ENCODE measurements around the gene SSBP2. TPM values are rescaled to one million over a fixed set of nuclear protein-coding genes. Genes with fewer than 3 reads are reported as not detected.
"Not testable (repeated sequence)": the region's sequence is repeated elsewhere in the genome, so short reads cannot be mapped to it uniquely, and the experiment has no call there.

SSBP2 gene
- total RNA-seq, 1 donor from 2014 or later, result 149 TPM

- TF ChIP-seq CTCF (IDR thresholded peaks at IDR 0.05; ENCODE audit: unreplicated experiment), result no peak
- peaks cover 21% of the 10 kb centered on the region for H3K4me1 Mint-ChIP-seq (ENCODE audit: unreplicated experiment)
- no peak for DNase-seq (ENCODE audit: low spot score)
- H3K9me3 Mint-ChIP-seq (ENCODE audit: unreplicated experiment), result peaks cover 11% of the 10 kb centered on the region
- peaks cover 3% of the 10 kb centered on the region for H3K27me3 Mint-ChIP-seq (ENCODE audit: unreplicated experiment)
- peaks cover 12% of the 10 kb centered on the region for H3K36me3 Mint-ChIP-seq (ENCODE audit: low read depth, unreplicated experiment)
- no peak overlapping the region for H3K4me3 Mint-ChIP-seq (ENCODE audit: unreplicated experiment)
- peak overlapping the region; percentile 61 for H3K27ac Mint-ChIP-seq (ENCODE audit: unreplicated experiment)
These were observed 149.0 kb downstream of the SSBP2 start for GRCh38 chr5:81601919-81602318.

GRCh38 chr5:81592085-81592484 lies 158.8 kb downstream of the SSBP2 start:
- H3K27ac Mint-ChIP-seq (ENCODE audit: unreplicated experiment); H3K27me3 Mint-ChIP-seq (ENCODE audit: unreplicated experiment); DNase-seq (ENCODE audit: low spot score); H3K4me3 Mint-ChIP-seq (ENCODE audit: unreplicated experiment); H3K9me3 Mint-ChIP-seq (ENCODE audit: unreplicated experiment): not testable (repeated sequence)
- Mint-ChIP-seq H3K4me1 (ENCODE audit: unreplicated experiment) (peaks cover 19% of the 10 kb centered on the region), H3K36me3 (ENCODE audit: low read depth, unreplicated experiment) (peaks cover 28% of the 10 kb centered on the region)

- H3K4me3 Mint-ChIP-seq (ENCODE audit: unreplicated experiment), result no peak overlapping the region
- TF ChIP-seq CTCF (IDR thresholded peaks at IDR 0.05; ENCODE audit: unreplicated experiment), result no peak
- peak overlapping the region; percentile 70 for H3K27ac Mint-ChIP-seq (ENCODE audit: unreplicated experiment)
- H3K36me3 Mint-ChIP-seq (ENCODE audit: low read depth, unreplicated experiment), result peaks cover 25% of the 10 kb centered on the region
- peaks cover 6% of the 10 kb centered on the region for H3K27me3 Mint-ChIP-seq (ENCODE audit: unreplicated experiment)
- no peak for DNase-seq (ENCODE audit: low spot score)
- peaks cover 29% of the 10 kb centered on the region for H3K4me1 Mint-ChIP-seq (ENCODE audit: unreplicated experiment)
- peaks cover 5% of the 10 kb centered on the region for H3K9me3 Mint-ChIP-seq (ENCODE audit: unreplicated experiment)
These were observed 160.2 kb downstream of the SSBP2 start for GRCh38 chr5:81590498-81591384.

GRCh38 chr5:81579262-81579924 lies 171.5 kb downstream of the SSBP2 start:
- no peak overlapping the region for H3K4me3 Mint-ChIP-seq (ENCODE audit: unreplicated experiment)
- peaks cover 8% of the 10 kb centered on the region for H3K36me3 Mint-ChIP-seq (ENCODE audit: low read depth, unreplicated experiment)

GRCh38 chr5:81577091-81577490 lies 173.8 kb downstream of the SSBP2 start:
- peaks cover 3% of the 10 kb centered on the region for H3K27me3 Mint-ChIP-seq (ENCODE audit: unreplicated experiment)
- no peak overlapping the region for H3K27ac Mint-ChIP-seq (ENCODE audit: unreplicated experiment)
- H3K36me3 Mint-ChIP-seq (ENCODE audit: low read depth, unreplicated experiment), result peaks cover 12% of the 10 kb centered on the region
- H3K4me1 Mint-ChIP-seq (ENCODE audit: unreplicated experiment), result peaks cover 66% of the 10 kb centered on the region
- no peak for DNase-seq (ENCODE audit: low spot score)
- no peaks in the 10 kb centered on the region for H3K9me3 Mint-ChIP-seq (ENCODE audit: unreplicated experiment)
- no peak for TF ChIP-seq CTCF (IDR thresholded peaks at IDR 0.05; ENCODE audit: unreplicated experiment)
- no peak overlapping the region for H3K4me3 Mint-ChIP-seq (ENCODE audit: unreplicated experiment)

More at GRCh38 chr5:81579262-81579924, 171.5 kb downstream of the SSBP2 start:
- no peaks in the 10 kb centered on the region for H3K27me3 Mint-ChIP-seq (ENCODE audit: unreplicated experiment)
- peak overlapping the region; percentile 20 for H3K27ac Mint-ChIP-seq (ENCODE audit: unreplicated experiment)
- peaks cover 53% of the 10 kb centered on the region for H3K4me1 Mint-ChIP-seq (ENCODE audit: unreplicated experiment)
- TF ChIP-seq CTCF (IDR thresholded peaks at IDR 0.05; ENCODE audit: unreplicated experiment), result no peak
- DNase-seq (ENCODE audit: low spot score), result no peak
- H3K9me3 Mint-ChIP-seq (ENCODE audit: unreplicated experiment), result no peaks in the 10 kb centered on the region

Measured in endothelial cell (in vitro differentiated cells).